Sigmoid colon (tissue), 7 donors: ENCODE data around the gene OR8D2. TPM values are rescaled to one million over a fixed set of nuclear protein-coding genes. Genes with fewer than 3 reads are reported as not detected.
"Not testable (repeated sequence)": the region's sequence is repeated elsewhere in the genome, so short reads cannot be mapped to it uniquely, and the experiment has no call there.

Experiments used
- DNase-seq: peaks from one replicate; pipeline ENCODE4 v3.0.0-alpha.2; 2019
- H3K27ac ChIP-seq, 4 donors: fragments of 200-600 bp; sonication (generic); one replicate each; pipeline ENCODE4 v1.5.1; 2016 to 2019; ENCODE audit warnings: mild to moderate bottlenecking in 1 of 4
- H3K27me3 ChIP-seq, 3 donors: fragments of 200-600 bp; sonication (generic); one replicate each; pipeline ENCODE4 v1.5.1; 2019; ENCODE audit warnings: mild to moderate bottlenecking in 1 of 3
- H3K36me3 ChIP-seq, 4 donors: fragments of 200-600 bp; sonication (generic); one replicate each; pipeline ENCODE4 v1.5.1; 2016 to 2019
- H3K4me1 ChIP-seq, 4 donors: fragments of 200-600 bp; sonication (generic); one replicate each; pipeline ENCODE4 v1.5.1; 2017 to 2019
- H3K4me3 ChIP-seq, 4 donors: fragments of 200-600 bp; sonication (generic); one replicate each; pipeline ENCODE4 v1.5.1; 2017 to 2019; ENCODE audit warnings: mild to moderate bottlenecking in 2 of 4, moderate library complexity in 1 of 4
- H3K9me3 ChIP-seq, 4 donors: fragments of 200-600 bp in 3 of 4; sonication (generic) in 3 of 4; one replicate each; pipeline versions ENCODE4 v1.5.1 to v1.6.1; 2013 to 2019
- EP300 ChIP-seq, 4 donors: sonication (generic); formaldehyde crosslinking; IDR thresholded peaks; one replicate each; pipeline ENCODE4 v1.6.1; 2017; ENCODE audit warnings: antibody characterized with exemption in 4 of 4
- POLR2A ChIP-seq, 2 donors: fragments of 450-650 bp; IDR thresholded peaks; one replicate each; pipeline ENCODE4 v1.6.1; 2016; ENCODE audit warnings: antibody characterized with exemption in 2 of 2, mild to moderate bottlenecking in 2 of 2, moderate library complexity in 2 of 2
- POLR2AphosphoS5 ChIP-seq, 4 donors: sonication (generic); formaldehyde crosslinking; IDR thresholded peaks; one replicate each; pipeline ENCODE4 v1.6.1; 2017; ENCODE audit warnings: antibody characterized with exemption in 4 of 4
- WGBS, 2 donors: extraction: QIAGEN DNeasy Blood & Tissue Kit; methylation state at CpG; one replicate each; pipeline ENCODE4 v1.1.7; 2013; 5-methylcytosine and 5-hydroxymethylcytosine counted together
- intact Hi-C: fragments of 100-400 bp; cut with DNase I; formaldehyde crosslinking; loops from one replicate; pipeline ENCODE4 v1.15.1; 2023
- polyA plus RNA-seq, 3 donors: library from polyadenylated mRNA; stranded (reverse); fragments of 200-250 nt; gene quantifications; one replicate each; pipeline ENCODE4 v1.2.3, GENCODE V29; 2013
- total RNA-seq, 4 donors: library from RNA; depleted of rRNA; stranded (reverse); fragments of >200 nt; gene quantifications; one replicate each; pipeline ENCODE4 v1.1.0, GENCODE V29; 2016
- TF ChIP-seq, protein P1 (sequence below), 4 experiments: fragments of 450-650 bp in 3 of 4; fragments of 200-600 bp in 1 of 4; IDR thresholded peaks; one replicate each; pipeline ENCODE4 v1.5.1; 2016 to 2019; ENCODE audit warnings: antibody characterized with exemption in 4 of 4, mild to moderate bottlenecking in 3 of 4, moderate library complexity in 2 of 4
- donor health status: healthy with polysubstance abuse.
- donor health status: Bipolar disorder and iron deficiency.
- donor health status: healthy.

OR8D2 gene
- total and polyA plus RNA-seq, 7 donors, result not detected

DNA sequence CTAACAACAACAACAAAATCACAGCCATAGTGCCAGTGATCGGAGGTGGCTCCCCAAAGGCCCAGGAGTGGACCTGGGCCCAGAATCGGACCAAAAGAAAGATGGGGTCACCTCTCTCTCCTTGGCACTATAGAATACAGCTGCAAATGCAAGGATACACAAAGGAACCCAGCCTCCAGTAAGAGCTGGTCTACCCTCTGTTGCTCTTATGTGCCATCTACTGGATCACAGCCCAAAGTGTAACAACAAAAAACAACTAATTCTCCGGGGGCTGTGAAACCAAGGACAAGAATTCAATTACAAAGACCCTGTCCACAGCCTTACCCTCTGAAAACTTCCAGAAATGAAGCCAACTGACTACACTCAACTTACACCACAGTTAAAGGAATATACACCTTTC, 42.2 kb downstream of the OR8D2 start:
- Histone ChIP-seq H3K27ac (no peak overlapping the region), H3K36me3 (no peaks in the 10 kb centered on the region), H3K4me1 (no peaks in the 10 kb centered on the region), H3K9me3 (no peaks in the 10 kb centered on the region), H3K27me3 (no peaks in the 10 kb centered on the region), H3K4me3 (no peak overlapping the region)
- DNase-seq, result no peak
- 58 to 70% methylated on average over 3 of the region's 3 CpGs for WGBS, 2 donors
- TF ChIP-seq POLR2AphosphoS5 (IDR thresholded peaks at IDR 0.05), result no peak
- TF ChIP-seq EP300 (IDR thresholded peaks at IDR 0.05), result no peak
- TF ChIP-seq POLR2A (IDR thresholded peaks at IDR 0.05), result no peak
- TF ChIP-seq, protein P1, sequence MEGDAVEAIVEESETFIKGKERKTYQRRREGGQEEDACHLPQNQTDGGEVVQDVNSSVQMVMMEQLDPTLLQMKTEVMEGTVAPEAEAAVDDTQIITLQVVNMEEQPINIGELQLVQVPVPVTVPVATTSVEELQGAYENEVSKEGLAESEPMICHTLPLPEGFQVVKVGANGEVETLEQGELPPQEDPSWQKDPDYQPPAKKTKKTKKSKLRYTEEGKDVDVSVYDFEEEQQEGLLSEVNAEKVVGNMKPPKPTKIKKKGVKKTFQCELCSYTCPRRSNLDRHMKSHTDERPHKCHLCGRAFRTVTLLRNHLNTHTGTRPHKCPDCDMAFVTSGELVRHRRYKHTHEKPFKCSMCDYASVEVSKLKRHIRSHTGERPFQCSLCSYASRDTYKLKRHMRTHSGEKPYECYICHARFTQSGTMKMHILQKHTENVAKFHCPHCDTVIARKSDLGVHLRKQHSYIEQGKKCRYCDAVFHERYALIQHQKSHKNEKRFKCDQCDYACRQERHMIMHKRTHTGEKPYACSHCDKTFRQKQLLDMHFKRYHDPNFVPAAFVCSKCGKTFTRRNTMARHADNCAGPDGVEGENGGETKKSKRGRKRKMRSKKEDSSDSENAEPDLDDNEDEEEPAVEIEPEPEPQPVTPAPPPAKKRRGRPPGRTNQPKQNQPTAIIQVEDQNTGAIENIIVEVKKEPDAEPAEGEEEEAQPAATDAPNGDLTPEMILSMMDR (IDR thresholded peaks at IDR 0.05), result no peak
- intact Hi-C loops, result no loop called here

GRCh38 chr11:124277207-124277606, 42.8 kb downstream of the OR8D2 start:
- Histone ChIP-seq H3K27ac (no peak overlapping the region), H3K27me3 (no peaks in the 10 kb centered on the region), H3K4me3 (no peak overlapping the region), H3K36me3 (no peaks in the 10 kb centered on the region), H3K4me1 (no peaks in the 10 kb centered on the region), H3K9me3 (no peaks in the 10 kb centered on the region)
- intact Hi-C loops, result no loop called here
- no peak for DNase-seq
- WGBS, 2 donors, result 92 to 93% methylated on average over 3 of the region's 3 CpGs
- TF ChIP-seq, protein P1 (IDR thresholded peaks at IDR 0.05), result no peak
- no peak for TF ChIP-seq EP300 (IDR thresholded peaks at IDR 0.05)
- no peak for TF ChIP-seq POLR2A (IDR thresholded peaks at IDR 0.05)
- no peak for TF ChIP-seq POLR2AphosphoS5 (IDR thresholded peaks at IDR 0.05)

DNA sequence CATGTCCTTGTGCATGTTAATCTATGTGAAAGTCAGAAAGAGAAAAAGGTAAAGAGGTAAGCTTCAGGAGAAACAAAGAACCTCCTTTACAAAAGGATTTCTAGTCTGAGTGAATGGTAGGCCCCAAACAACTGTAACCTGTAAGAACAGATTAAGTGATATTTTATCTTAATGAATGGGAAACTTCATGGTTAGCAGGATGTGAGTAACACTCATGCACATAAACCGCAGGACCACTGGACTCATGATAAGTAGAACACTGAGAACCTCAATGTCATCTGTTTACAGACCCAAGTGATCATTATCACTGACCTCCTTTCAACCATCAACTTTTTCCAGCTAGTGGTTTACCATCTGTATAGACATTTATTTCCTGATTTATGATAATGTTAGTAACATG, 43.9 kb downstream of the OR8D2 start:
- TF ChIP-seq POLR2AphosphoS5 (IDR thresholded peaks at IDR 0.05) (no peak), POLR2A (IDR thresholded peaks at IDR 0.05) (no peak), EP300 (IDR thresholded peaks at IDR 0.05) (no peak)
- TF ChIP-seq, protein P1 (IDR thresholded peaks at IDR 0.05), result no peak

GRCh38 chr11:124274000-124274399, 46.0 kb downstream of the OR8D2 start:
- no peak for DNase-seq
- Histone ChIP-seq H3K4me1 (no peaks in the 10 kb centered on the region), H3K27ac (no peak overlapping the region), H3K27me3 (no peaks in the 10 kb centered on the region), H3K9me3 (no peaks in the 10 kb centered on the region), H3K36me3 (no peaks in the 10 kb centered on the region), H3K4me3 (no peak overlapping the region)
- no peak for TF ChIP-seq POLR2A (IDR thresholded peaks at IDR 0.05)
- TF ChIP-seq, protein P1 (IDR thresholded peaks at IDR 0.05), result no peak
- TF ChIP-seq POLR2AphosphoS5 (IDR thresholded peaks at IDR 0.05), result no peak
- no peak for TF ChIP-seq EP300 (IDR thresholded peaks at IDR 0.05)
- WGBS, 2 donors, result 50 to 85% methylated on average over 2 of the region's 2 CpGs
- intact Hi-C loops, result no loop called here

More for the DNA sequence above, 43.9 kb downstream of the OR8D2 start:
- no peaks in the 10 kb centered on the region for H3K4me1 ChIP-seq
- H3K27ac ChIP-seq, result no peak overlapping the region
- WGBS, 2 donors, result 33 to 69% methylated on average over 1 of the region's 1 CpG
- no peaks in the 10 kb centered on the region for H3K27me3 ChIP-seq
- no peaks in the 10 kb centered on the region for H3K36me3 ChIP-seq
- intact Hi-C loops, result no loop called here
- H3K9me3 ChIP-seq, result no peaks in the 10 kb centered on the region
- H3K4me3 ChIP-seq, result no peak overlapping the region
- DNase-seq, result no peak

GRCh38 chr11:124270886-124271285, 49.1 kb downstream of the OR8D2 start:
- H3K4me1 ChIP-seq, H3K9me3 ChIP-seq, DNase-seq, H3K36me3 ChIP-seq, H3K27me3 ChIP-seq, intact Hi-C loops, H3K4me3 ChIP-seq, H3K27ac ChIP-seq: not testable (repeated sequence)
- 10 to 55% methylated on average over 7 of the region's 7 CpGs for WGBS, 2 donors

Other genes with a start within 250 kb of the OR8D2 start
- 10 to 100 TPM; 14.2 to 16.6 (median 14.6) TPM for gene VWA5A, start 204.7 kb downstream of the OR8D2 start, total RNA-seq
- 10 to 100 TPM; 31.0 to 43.8 (median 34.0) TPM for gene VWA5A, start 204.7 kb downstream of the OR8D2 start, polyA plus RNA-seq
- gene OR10D3, start 136.9 kb downstream of the OR8D2 start, total RNA-seq, result not detected
- not detected for gene OR10D3, start 136.9 kb downstream of the OR8D2 start, polyA plus RNA-seq
- not detected for gene OR8G1, start 79.1 kb downstream of the OR8D2 start, total RNA-seq
- not detected for gene OR8G1, start 79.1 kb downstream of the OR8D2 start, polyA plus RNA-seq
- not detected for gene OR8G5, start 63.8 kb downstream of the OR8D2 start, total RNA-seq
- gene OR8G5, start 63.8 kb downstream of the OR8D2 start, polyA plus RNA-seq, result under 1 TPM in 1 of 3 donors, not detected in 2; 0.10 TPM
- not detected for gene OR8D1, start 6.2 kb downstream of the OR8D2 start, total RNA-seq
- gene OR8D1, start 6.2 kb downstream of the OR8D2 start, polyA plus RNA-seq, result not detected
- not detected for gene OR8B2, start 64.3 kb upstream of the OR8D2 start, total RNA-seq
- gene OR8B2, start 64.3 kb upstream of the OR8D2 start, polyA plus RNA-seq, result not detected
- gene OR8B3, start 78.8 kb upstream of the OR8D2 start, total RNA-seq, result not detected
- not detected for gene OR8B3, start 78.8 kb upstream of the OR8D2 start, polyA plus RNA-seq
- gene OR8B4, start 104.7 kb upstream of the OR8D2 start, total RNA-seq, result not detected
- gene OR8B4, start 104.7 kb upstream of the OR8D2 start, polyA plus RNA-seq, result not detected
- not detected for gene OR8B8, start 125.5 kb upstream of the OR8D2 start, total RNA-seq
- not detected for gene OR8B8, start 125.5 kb upstream of the OR8D2 start, polyA plus RNA-seq
- not detected for gene OR8B12, start 223.5 kb upstream of the OR8D2 start, total RNA-seq
- gene OR8B12, start 223.5 kb upstream of the OR8D2 start, polyA plus RNA-seq, result not detected
- gene OR8A1, start 249.8 kb upstream of the OR8D2 start, total RNA-seq, result not detected
- gene OR8A1, start 249.8 kb upstream of the OR8D2 start, polyA plus RNA-seq, result not detected